Measurements from ENCODE around the gene VPS51.

The VPS51 gene

DNA sequence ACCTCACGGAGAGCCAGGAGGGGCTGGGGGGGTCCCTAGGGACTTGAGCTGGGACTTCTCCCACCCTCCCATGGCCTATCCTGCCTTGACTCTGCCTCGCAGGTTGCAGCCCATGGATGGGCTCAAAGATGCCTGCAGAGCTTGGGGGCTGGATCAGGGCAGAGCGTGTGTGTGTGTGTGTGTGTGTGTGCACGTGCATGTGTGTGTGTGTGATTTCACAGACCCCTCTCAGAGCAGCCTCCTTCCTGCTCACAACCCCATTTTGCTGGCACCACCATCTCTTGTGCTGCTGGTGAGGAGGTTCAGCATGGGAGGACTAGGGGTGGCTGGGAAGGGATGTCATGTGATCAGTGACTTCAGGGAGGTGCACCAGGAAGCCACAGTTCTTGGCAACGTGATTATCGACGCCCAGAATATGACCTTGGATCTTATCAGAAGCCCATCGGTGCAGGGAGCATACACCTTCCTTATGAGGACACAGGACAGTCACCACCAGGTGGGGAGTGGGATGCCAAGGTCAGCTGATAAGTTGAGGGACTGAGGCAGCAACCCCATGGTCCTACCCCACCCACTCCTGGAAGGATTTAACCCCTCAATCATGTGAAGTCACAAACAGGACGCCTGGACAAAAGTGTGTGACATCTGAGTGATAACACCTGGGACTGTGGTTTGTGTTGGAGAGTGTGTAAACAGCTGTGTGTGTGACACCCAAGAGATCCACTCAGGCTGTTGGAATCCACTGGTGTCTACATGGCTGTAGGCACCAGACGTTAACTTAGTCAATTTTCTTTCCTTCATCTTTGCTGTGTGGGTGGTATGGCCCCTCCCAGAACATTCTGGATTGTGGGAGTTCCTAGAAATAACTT lies 35.8 kb upstream of the VPS51 start:
- no peak overlapping the region for H3K4me3 ChIP-seq (ENCODE audit: low read depth, low read length)
- no peaks in the 10 kb centered on the region for H3K36me3 ChIP-seq (ENCODE audit: control insufficient read depth, insufficient read depth, low read length)
- no peaks in the 10 kb centered on the region for H3K9me3 ChIP-seq (ENCODE audit: control insufficient read depth, insufficient read depth, low read length)
- no peak overlapping the region for H3K9ac ChIP-seq (ENCODE audit: low read depth, low read length)
- no peaks in the 10 kb centered on the region for H3K4me1 ChIP-seq (ENCODE audit: control insufficient read depth, insufficient read depth, low read length)
- no peak overlapping the region for H3K27ac ChIP-seq (ENCODE audit: low read depth, low read length)
- H3K27me3 ChIP-seq (ENCODE audit: control insufficient read depth, insufficient read depth, low read length): no peaks in the 10 kb centered on the region

DNA sequence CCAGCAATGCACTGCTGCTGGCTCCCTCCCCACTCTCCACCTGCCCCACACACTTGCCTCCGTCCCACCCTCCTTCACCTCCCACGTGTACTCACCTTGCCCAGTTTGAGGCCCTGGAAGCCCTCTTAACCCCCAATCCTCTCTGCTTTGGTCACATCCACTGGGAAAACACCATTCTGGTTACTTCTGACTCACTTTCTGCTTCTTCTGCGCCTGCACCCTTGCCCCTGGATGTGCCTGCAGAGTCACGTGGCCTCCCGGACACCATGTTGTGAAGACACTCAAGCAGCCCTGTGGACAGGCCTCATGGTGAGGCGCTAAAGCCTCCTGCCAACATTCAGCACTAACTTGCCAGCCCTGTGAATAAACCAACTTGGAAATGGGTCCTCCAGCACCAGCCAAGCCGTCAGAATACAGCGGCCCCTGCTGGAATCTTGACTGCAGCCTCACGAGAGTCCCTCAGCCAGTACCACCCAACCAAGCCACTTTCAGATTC lies 35.1 kb upstream of the VPS51 start:
- Histone ChIP-seq H3K36me3 (ENCODE audit: control insufficient read depth, insufficient read depth, low read length) (no peaks in the 10 kb centered on the region), H3K27ac (ENCODE audit: low read depth, low read length) (no peak overlapping the region), H3K27me3 (ENCODE audit: control insufficient read depth, insufficient read depth, low read length) (no peaks in the 10 kb centered on the region), H3K9me3 (ENCODE audit: control insufficient read depth, insufficient read depth, low read length) (no peaks in the 10 kb centered on the region), H3K4me1 (ENCODE audit: control insufficient read depth, insufficient read depth, low read length) (no peaks in the 10 kb centered on the region), H3K4me3 (ENCODE audit: low read depth, low read length) (no peak overlapping the region), H3K9ac (ENCODE audit: low read depth, low read length) (no peak overlapping the region)

DNA sequence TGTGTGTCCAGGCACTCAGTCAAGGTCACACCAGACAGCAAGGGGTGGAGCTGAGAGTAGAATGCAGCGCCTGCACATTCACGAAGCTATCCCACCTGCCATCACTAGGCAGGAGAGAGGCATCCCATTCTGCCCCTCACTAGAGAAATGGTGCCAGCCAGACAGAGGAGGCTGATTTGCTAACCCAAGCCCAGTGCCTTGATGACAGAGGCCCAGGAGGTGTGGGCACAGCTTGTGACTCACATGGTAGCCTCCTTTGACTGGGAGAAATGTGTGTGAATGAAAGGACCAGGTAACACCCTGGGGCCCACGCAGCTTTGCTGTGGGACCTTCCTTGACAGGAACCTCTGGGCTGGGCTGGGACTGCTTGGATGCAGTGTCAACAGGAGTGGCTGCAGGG lies 32.5 kb upstream of the VPS51 start:
- Histone ChIP-seq H3K27me3 (ENCODE audit: control insufficient read depth, insufficient read depth, low read length) (no peaks in the 10 kb centered on the region), H3K4me1 (ENCODE audit: control insufficient read depth, insufficient read depth, low read length) (peaks cover 6% of the 10 kb centered on the region; the same call in 1 of the 2 replicates), H3K36me3 (ENCODE audit: control insufficient read depth, insufficient read depth, low read length) (no peaks in the 10 kb centered on the region), H3K4me3 (ENCODE audit: low read depth, low read length) (no peak overlapping the region), H3K9ac (ENCODE audit: low read depth, low read length) (no peak overlapping the region), H3K27ac (ENCODE audit: low read depth, low read length) (no peak overlapping the region), H3K9me3 (ENCODE audit: control insufficient read depth, insufficient read depth, low read length) (no peaks in the 10 kb centered on the region)

DNA sequence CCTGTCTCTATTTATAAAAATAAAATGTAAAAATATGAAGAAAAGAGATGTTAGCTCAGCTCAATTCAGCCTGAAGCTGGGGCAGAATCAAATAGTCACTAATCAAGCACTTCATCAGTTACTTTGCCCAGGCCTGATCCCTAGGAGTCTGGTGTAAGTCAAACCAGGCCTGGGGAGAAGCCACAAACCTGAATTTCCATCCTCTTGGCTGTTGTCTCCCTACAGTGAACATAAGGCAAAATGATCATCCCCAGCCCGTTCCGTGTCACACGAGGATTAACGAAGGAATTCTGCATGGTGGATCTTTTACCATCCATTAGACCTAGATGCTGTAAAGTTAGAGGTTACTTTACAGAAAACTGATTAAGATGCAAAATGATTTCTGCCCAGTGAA lies 31.2 kb upstream of the VPS51 start:
- Histone ChIP-seq H3K9me3 (ENCODE audit: control insufficient read depth, insufficient read depth, low read length) (no peaks in the 10 kb centered on the region), H3K36me3 (ENCODE audit: control insufficient read depth, insufficient read depth, low read length) (no peaks in the 10 kb centered on the region), H3K4me3 (ENCODE audit: low read depth, low read length) (no peak overlapping the region), H3K27me3 (ENCODE audit: control insufficient read depth, insufficient read depth, low read length) (no peaks in the 10 kb centered on the region), H3K4me1 (ENCODE audit: control insufficient read depth, insufficient read depth, low read length) (peaks cover 6% of the 10 kb centered on the region; the same call in 1 of the 2 replicates), H3K9ac (ENCODE audit: low read depth, low read length) (no peak overlapping the region), H3K27ac (ENCODE audit: low read depth, low read length) (no peak overlapping the region)

DNA sequence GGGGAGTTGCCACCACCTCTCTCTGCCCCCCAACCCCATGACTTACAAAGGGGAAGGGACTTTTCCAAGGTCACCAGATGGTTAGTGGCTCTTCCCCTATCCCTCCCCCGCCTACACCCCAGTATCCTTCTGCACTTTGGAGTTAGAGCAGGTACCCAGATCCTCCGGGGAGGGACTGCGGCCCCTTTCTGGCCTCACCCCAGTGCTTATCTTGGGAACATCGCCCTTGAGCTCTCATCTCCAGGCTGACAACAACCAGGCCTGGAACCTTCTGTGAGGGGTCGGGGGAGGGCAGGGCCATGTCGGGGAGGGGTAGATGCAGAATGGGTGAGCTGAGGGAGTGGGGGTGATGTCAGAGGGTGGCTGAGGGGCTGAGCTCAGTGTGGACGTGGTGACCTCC lies 30.2 kb upstream of the VPS51 start:
- Histone ChIP-seq H3K4me1 (ENCODE audit: control insufficient read depth, insufficient read depth, low read length) (peaks cover 6% of the 10 kb centered on the region; the same call in 1 of the 2 replicates), H3K9ac (ENCODE audit: low read depth, low read length) (no peak overlapping the region), H3K27me3 (ENCODE audit: control insufficient read depth, insufficient read depth, low read length) (no peaks in the 10 kb centered on the region), H3K4me3 (ENCODE audit: low read depth, low read length) (no peak overlapping the region), H3K36me3 (ENCODE audit: control insufficient read depth, insufficient read depth, low read length) (no peaks in the 10 kb centered on the region), H3K27ac (ENCODE audit: low read depth, low read length) (no peak overlapping the region), H3K9me3 (ENCODE audit: control insufficient read depth, insufficient read depth, low read length) (no peaks in the 10 kb centered on the region)

DNA sequence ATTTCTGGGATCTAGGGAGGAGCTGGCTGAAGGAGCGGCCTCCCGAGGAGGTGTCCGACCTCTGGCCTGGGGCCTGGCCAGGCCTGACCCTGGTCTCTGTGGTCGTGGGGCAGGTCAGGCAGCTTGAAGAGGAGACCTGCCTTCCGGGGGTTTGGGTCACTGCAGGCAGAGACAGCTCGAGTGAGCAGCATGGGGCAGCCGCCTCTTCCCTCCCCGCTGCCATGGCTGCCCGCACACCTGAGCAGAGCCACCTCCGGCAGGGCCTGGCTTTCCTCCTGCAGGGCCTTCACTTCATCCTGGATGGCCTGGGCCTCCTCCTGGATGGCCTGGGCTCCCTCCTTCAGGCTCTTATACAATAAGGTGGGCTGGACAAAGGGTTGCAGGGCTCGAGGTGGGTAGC lies 29.7 kb upstream of the VPS51 start:
- no peaks in the 10 kb centered on the region for H3K9me3 ChIP-seq (ENCODE audit: control insufficient read depth, insufficient read depth, low read length)
- 0 out of 2 replicates have a peak overlapping the region, but pooled peaks have one; percentile 4 for H3K9ac ChIP-seq (ENCODE audit: low read depth, low read length)
- H3K4me3 ChIP-seq (ENCODE audit: low read depth, low read length): no peak overlapping the region; the same call in 1 of the 2 replicates
- H3K36me3 ChIP-seq (ENCODE audit: control insufficient read depth, insufficient read depth, low read length): no peaks in the 10 kb centered on the region
- peaks cover 6% of the 10 kb centered on the region; the same call in 1 of the 2 replicates for H3K4me1 ChIP-seq (ENCODE audit: control insufficient read depth, insufficient read depth, low read length)
- H3K27me3 ChIP-seq (ENCODE audit: control insufficient read depth, insufficient read depth, low read length): no peaks in the 10 kb centered on the region
- H3K27ac ChIP-seq (ENCODE audit: low read depth, low read length): peak overlapping the region; percentile 69

DNA sequence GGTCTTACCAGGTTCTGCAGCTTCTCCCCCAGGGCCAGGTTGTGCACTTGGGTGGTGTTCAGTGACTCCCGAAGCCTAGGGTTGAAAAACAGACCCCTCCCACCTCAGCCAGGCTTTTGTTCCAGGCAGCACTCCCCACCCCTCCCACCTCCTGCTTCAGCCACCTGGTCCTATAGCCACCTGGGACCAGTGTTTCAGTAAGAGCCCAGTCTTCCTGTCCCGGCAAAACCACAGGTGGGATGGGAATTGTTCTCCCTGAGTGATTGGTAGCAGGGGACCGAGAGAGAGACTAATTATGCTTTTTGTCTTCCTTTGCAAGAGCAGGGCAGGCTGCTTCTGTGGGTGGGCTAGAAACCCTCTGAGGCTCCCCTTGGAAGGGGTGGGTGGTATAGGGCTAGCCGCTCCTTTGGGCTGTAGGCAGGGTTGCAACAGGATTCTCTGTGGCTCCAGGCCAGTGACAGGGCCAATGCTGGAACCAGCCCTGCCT lies 29.2 kb upstream of the VPS51 start:
- Histone ChIP-seq H3K27me3 (ENCODE audit: control insufficient read depth, insufficient read depth, low read length) (no peaks in the 10 kb centered on the region), H3K4me3 (ENCODE audit: low read depth, low read length) (no peak overlapping the region; the same call in 1 of the 2 replicates), H3K27ac (ENCODE audit: low read depth, low read length) (peak overlapping the region; percentile 69), H3K36me3 (ENCODE audit: control insufficient read depth, insufficient read depth, low read length) (no peaks in the 10 kb centered on the region), H3K4me1 (ENCODE audit: control insufficient read depth, insufficient read depth, low read length) (peaks cover 6% of the 10 kb centered on the region; the same call in 1 of the 2 replicates), H3K9me3 (ENCODE audit: control insufficient read depth, insufficient read depth, low read length) (no peaks in the 10 kb centered on the region), H3K9ac (ENCODE audit: low read depth, low read length) (no peak overlapping the region)

DNA sequence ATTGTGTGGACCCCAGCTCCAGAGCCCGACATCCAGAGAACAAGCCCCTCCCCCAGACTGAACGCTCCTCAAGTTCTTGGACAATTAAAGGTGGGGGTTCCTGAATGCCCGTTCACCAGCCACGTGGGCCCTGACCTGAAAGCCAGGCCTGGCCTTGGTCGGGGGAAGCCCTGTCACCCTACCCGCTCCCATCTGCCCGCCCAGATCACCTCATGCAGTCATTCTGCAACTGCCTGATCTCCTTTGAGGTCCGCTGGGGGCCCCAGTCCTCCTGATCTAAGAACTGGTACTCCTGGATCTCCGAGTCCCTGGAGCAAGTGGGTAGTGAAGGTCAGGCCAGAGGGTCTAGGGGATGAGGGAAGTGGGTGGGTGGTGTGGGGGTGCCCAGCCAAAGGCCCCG lies 28.6 kb upstream of the VPS51 start:
- Histone ChIP-seq H3K9ac (ENCODE audit: low read depth, low read length) (no peak overlapping the region), H3K27ac (ENCODE audit: low read depth, low read length) (peak overlapping the region; percentile 69)

DNA sequence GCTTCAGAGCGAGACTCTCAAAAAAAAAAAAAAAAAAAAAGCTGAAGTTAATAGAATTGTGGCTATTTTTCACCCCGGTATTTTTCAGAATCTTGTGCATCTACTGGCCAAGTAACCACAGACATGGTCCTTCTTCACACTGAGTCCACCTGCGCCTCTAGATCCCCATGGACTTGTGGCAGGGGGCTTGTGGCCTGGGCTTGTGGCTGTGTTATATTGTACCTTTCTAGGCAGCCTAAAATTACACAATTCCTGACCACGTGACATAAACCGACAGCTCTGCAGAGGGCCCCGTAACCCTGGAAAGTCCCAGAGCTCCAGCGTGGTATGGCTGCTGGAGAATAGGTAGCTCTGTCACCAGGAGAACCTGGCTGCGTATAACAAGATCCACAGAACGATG lies 26.8 kb upstream of the VPS51 start:
- Histone ChIP-seq H3K4me3 (ENCODE audit: low read depth, low read length) (no peak overlapping the region), H3K27me3 (ENCODE audit: control insufficient read depth, insufficient read depth, low read length) (no peaks in the 10 kb centered on the region), H3K9ac (ENCODE audit: low read depth, low read length) (no peak overlapping the region), H3K4me1 (ENCODE audit: control insufficient read depth, insufficient read depth, low read length) (peaks cover 6% of the 10 kb centered on the region; the same call in 1 of the 2 replicates), H3K27ac (ENCODE audit: low read depth, low read length) (no peak overlapping the region), H3K36me3 (ENCODE audit: control insufficient read depth, insufficient read depth, low read length) (no peaks in the 10 kb centered on the region), H3K9me3 (ENCODE audit: control insufficient read depth, insufficient read depth, low read length) (no peaks in the 10 kb centered on the region)

More for the DNA sequence above, 28.6 kb upstream of the VPS51 start:
- Histone ChIP-seq H3K36me3 (ENCODE audit: control insufficient read depth, insufficient read depth, low read length) (no peaks in the 10 kb centered on the region), H3K27me3 (ENCODE audit: control insufficient read depth, insufficient read depth, low read length) (no peaks in the 10 kb centered on the region), H3K4me1 (ENCODE audit: control insufficient read depth, insufficient read depth, low read length) (peaks cover 6% of the 10 kb centered on the region; the same call in 1 of the 2 replicates), H3K4me3 (ENCODE audit: low read depth, low read length) (no peak overlapping the region), H3K9me3 (ENCODE audit: control insufficient read depth, insufficient read depth, low read length) (no peaks in the 10 kb centered on the region)

DNA sequence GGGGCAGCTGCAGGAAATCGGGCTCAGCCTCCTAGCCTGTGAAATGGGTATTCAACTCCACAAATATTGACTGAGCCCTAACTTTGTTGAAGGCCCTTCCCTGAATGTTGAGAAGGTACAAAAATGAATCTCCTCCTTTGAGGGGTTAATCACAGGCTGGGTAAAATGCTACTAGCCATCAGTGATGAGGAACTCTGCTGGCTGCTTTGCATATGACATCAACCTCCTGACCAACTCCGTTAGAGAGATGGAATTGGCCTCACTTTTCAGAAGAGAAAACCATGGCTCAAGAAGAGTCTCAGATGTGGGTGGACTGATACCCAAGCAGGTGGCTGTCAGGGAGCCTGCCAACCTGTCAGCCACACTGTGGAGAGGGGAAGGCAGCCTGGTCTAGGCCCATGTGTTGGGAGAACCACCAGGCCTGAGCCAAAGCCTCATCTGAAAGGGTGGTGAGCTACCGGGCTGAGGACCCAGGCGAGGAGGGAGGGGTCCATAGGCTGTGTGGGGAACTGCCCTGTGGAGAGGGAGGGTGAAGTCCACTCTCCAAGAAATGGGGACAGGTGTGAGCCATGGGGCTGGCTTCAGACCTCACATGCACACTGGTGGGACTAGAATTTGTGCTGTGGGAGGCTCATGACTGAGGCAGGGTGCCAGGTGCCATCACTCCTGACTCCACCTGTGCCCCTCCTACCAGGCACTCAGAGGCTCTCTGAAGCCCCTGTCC lies 23.9 kb upstream of the VPS51 start:
- H3K4me3 ChIP-seq (ENCODE audit: low read depth, low read length): no peak overlapping the region
- H3K4me1 ChIP-seq (ENCODE audit: control insufficient read depth, insufficient read depth, low read length): no peaks in the 10 kb centered on the region; the same call in 1 of the 2 replicates
- no peak overlapping the region for H3K27ac ChIP-seq (ENCODE audit: low read depth, low read length)
- no peak overlapping the region for H3K9ac ChIP-seq (ENCODE audit: low read depth, low read length)
- H3K9me3 ChIP-seq (ENCODE audit: control insufficient read depth, insufficient read depth, low read length): no peaks in the 10 kb centered on the region
- peaks cover 14% of the 10 kb centered on the region for H3K36me3 ChIP-seq (ENCODE audit: control insufficient read depth, insufficient read depth, low read length)
- H3K27me3 ChIP-seq (ENCODE audit: control insufficient read depth, insufficient read depth, low read length): no peaks in the 10 kb centered on the region

DNA sequence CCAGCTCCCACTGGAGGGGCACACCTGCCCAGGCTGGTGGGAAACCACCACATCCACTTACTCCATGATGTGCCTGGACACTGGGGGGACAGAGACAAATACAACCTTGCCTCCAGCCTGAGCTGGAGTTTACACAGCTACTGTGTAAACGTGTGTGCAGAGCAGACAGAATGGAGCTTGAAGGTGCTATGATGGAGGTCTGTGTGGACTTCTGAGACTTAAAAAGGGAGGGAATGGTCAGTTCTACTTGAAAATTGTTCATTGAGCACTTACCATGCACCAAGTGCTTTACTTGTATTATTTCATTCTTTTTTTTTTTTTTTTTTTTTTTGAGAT lies 23.4 kb upstream of the VPS51 start:
- Histone ChIP-seq H3K9ac (ENCODE audit: low read depth, low read length) (no peak overlapping the region), H3K4me3 (ENCODE audit: low read depth, low read length) (no peak overlapping the region), H3K9me3 (ENCODE audit: control insufficient read depth, insufficient read depth, low read length) (no peaks in the 10 kb centered on the region), H3K27ac (ENCODE audit: low read depth, low read length) (no peak overlapping the region), H3K36me3 (ENCODE audit: control insufficient read depth, insufficient read depth, low read length) (peaks cover 19% of the 10 kb centered on the region), H3K27me3 (ENCODE audit: control insufficient read depth, insufficient read depth, low read length) (no peaks in the 10 kb centered on the region), H3K4me1 (ENCODE audit: control insufficient read depth, insufficient read depth, low read length) (no peaks in the 10 kb centered on the region; the same call in 1 of the 2 replicates)
